Panc1 (cell line): ENCODE results near the gene SMAGP. TPM values are rescaled to one million over a fixed set of nuclear protein-coding genes. Genes with fewer than 3 reads are reported as not detected.

Source experiments
- ATAC-seq: fragments of 200-7000 bp; cut with Tn5 transposase; 2 replicates; pipeline ENCODE4 v1.9.1; 2020; ENCODE audit warnings: mild to moderate bottlenecking, moderate library complexity
- BruUV-seq: library from RNA; stranded (reverse); fragments of 400-500 nt; replicated peaks from 2 replicates; lab custom pipeline; 2021; lab: Mats Ljungman, UMichigan
- CTCF ChIA-PET: fragments of 300-600 bp; sonication (Branson Sonifier 250); formaldehyde crosslinking; loops from one replicate; lab custom pipeline; 2022; ENCODE audit warnings: antibody characterized with exemption; lab: Charles Lee
- POLR2A ChIA-PET: fragments of 300-600 bp; sonication (Branson Sonifier 250); formaldehyde crosslinking; loops from one replicate; lab custom pipeline; 2022; ENCODE audit warnings: antibody characterized with exemption; lab: Charles Lee
- DNase-seq: peaks from one replicate; pipeline ENCODE4 v3.0.0-alpha.2; 2010; ENCODE audit warnings: low read depth, low spot score
- H3K27ac ChIP-seq: 2 replicates; pipeline ENCODE4 v1.5.1; 2011; ENCODE audit warnings: mild to moderate bottlenecking, low read length, inconsistent platforms
- H3K27me3 ChIP-seq: fragments of 200-500 bp; sonication (Bioruptor generic); 2 replicates; pipeline ENCODE4 v1.6.0; 2014; ENCODE audit warnings: low read length, inconsistent platforms; ENCODE audit not compliant: control insufficient read depth, insufficient read depth
- H3K36me3 ChIP-seq: fragments of 200-500 bp; sonication (Bioruptor generic); 2 replicates; pipeline ENCODE4 v1.5.1; 2014; ENCODE audit warnings: inconsistent platforms, mild to moderate bottlenecking, low read length, moderate library complexity; ENCODE audit not compliant: control insufficient read depth, insufficient read depth
- H3K4me1 ChIP-seq: 2 replicates; pipeline ENCODE4 v1.5.1; 2011; ENCODE audit warnings: inconsistent platforms, mild to moderate bottlenecking, low read length, moderate library complexity; ENCODE audit not compliant: control insufficient read depth, insufficient read depth
- H3K4me3 ChIP-seq, 2 experiments: 2 replicates each; pipeline ENCODE4 v1.5.1; 2011 to 2012; ENCODE audit warnings: low read depth in 2 of 2, low read length in 2 of 2, mild to moderate bottlenecking in 2 of 2, inconsistent platforms in 1 of 2, moderate library complexity in 1 of 2
- H3K9me3 ChIP-seq: fragments of 200-500 bp; sonication (Bioruptor generic); 2 replicates; pipeline ENCODE4 v1.5.1; 2014; ENCODE audit warnings: low read depth, mild to moderate bottlenecking, inconsistent platforms, low read length, moderate library complexity; ENCODE audit not compliant: control insufficient read depth, insufficient read depth
- CTCF ChIP-seq: fragments of 450-650 bp; IDR thresholded peaks from 2 replicates; pipeline ENCODE4 v1.5.1; 2017; ENCODE audit warnings: mild to moderate bottlenecking
- POLR2AphosphoS5 ChIP-seq: IDR thresholded peaks from 2 replicates; pipeline ENCODE4 v1.6.1; 2012; ENCODE audit warnings: mild to moderate bottlenecking, low read depth, low read length, moderate library complexity
- REST ChIP-seq, 2 experiments: IDR thresholded peaks; 2 replicates each; pipeline ENCODE4 v1.6.1; 2011 to 2012; ENCODE audit warnings: low read depth in 2 of 2, control low read depth in 1 of 2, low read length in 1 of 2, mild to moderate bottlenecking in 1 of 2, moderate library complexity in 1 of 2; ENCODE audit not compliant: insufficient read depth in 1 of 2
- SIN3A ChIP-seq: IDR thresholded peaks from 2 replicates; pipeline ENCODE4 v1.6.1; 2012; ENCODE audit warnings: low read depth, mild to moderate bottlenecking, low read length, moderate library complexity, borderline replicate concordance; ENCODE audit not compliant: insufficient read depth
- TCF7L2 ChIP-seq: IDR thresholded peaks from 2 replicates; pipeline ENCODE4 v1.6.1; 2011; ENCODE audit warnings: mild to moderate bottlenecking, low read depth, low read length, inconsistent platforms
- in situ Hi-C: cut with HindIII; loops from 2 replicates; pipeline ENCODE4 v1.10.0; 2016; ENCODE audit warnings: low sequenced_read_pairs, low pct_unique_long_range_greater_than_20kb
- intact Hi-C: fragments of 100-400 bp; cut with micrococcal nuclease; formaldehyde crosslinking; loops from one replicate; pipeline ENCODE4 v1.10.0; 2022; ENCODE audit not compliant: unreplicated experiment
- total RNA-seq: library from RNA; stranded (reverse); gene quantifications from one replicate; pipeline ENCODE4 v1.2.1, GENCODE V29; 2021; ENCODE audit not compliant: unreplicated experiment

Gene SMAGP
- total RNA-seq, 1 experiment from 2014 or later = 2.4 TPM

GRCh38 chr12:51244269-51244668, 25.9 kb downstream of the SMAGP start:
- in situ Hi-C loops (no loop called here), intact Hi-C loops (no loop called here)
- BruUV-seq = no TSS peak
- Histone ChIP-seq H3K27ac (no peak overlapping the region), H3K4me3 (no peak overlapping the region), H3K27me3 (no peaks in the 10 kb centered on the region), H3K4me1 (peaks cover 9% of the 10 kb centered on the region), H3K36me3 (peaks cover 30% of the 10 kb centered on the region), H3K9me3 (no peaks in the 10 kb centered on the region)
- DNase-seq (no peak), ATAC-seq (no peak)
- ChIA-PET CTCF (no interaction called here), POLR2A (interaction anchor here (0.8 kb wide), 1 partner anchor 167 kb away, joined by 11 read pairs; no protein-coding TSS in a partner anchor)
- TF ChIP-seq CTCF = no peak
- TF ChIP-seq POLR2AphosphoS5 = no peak
- no peak for TF ChIP-seq TCF7L2
- TF ChIP-seq REST (IDR thresholded peaks at IDR 0.05; ENCODE audit: insufficient read depth in 1 of 2, low read depth in 2 of 2, low read length in 1 of 2) = no peak

GRCh38 chr12:51242876-51243275, 27.3 kb downstream of the SMAGP start:
- POLR2A ChIA-PET = interaction anchor here (0.6 kb wide), 1 partner anchor 55 kb away, joined by 3 read pairs; no protein-coding TSS in a partner anchor
- in situ Hi-C loops (no loop called here), intact Hi-C loops (no loop called here)
- no peak for ATAC-seq
- Histone ChIP-seq H3K27ac (no peak overlapping the region), H3K9me3 (no peaks in the 10 kb centered on the region), H3K4me1 (peaks cover 12% of the 10 kb centered on the region), H3K36me3 (peaks cover 30% of the 10 kb centered on the region), H3K27me3 (no peaks in the 10 kb centered on the region), H3K4me3 (no peak overlapping the region)
- DNase-seq = no peak
- BruUV-seq = TSS peak; percentile 64
- CTCF ChIA-PET = no interaction called here
- TF ChIP-seq CTCF (no peak), POLR2AphosphoS5 (no peak), SIN3A (no peak), TCF7L2 (no peak), REST (IDR thresholded peaks at IDR 0.05; ENCODE audit: insufficient read depth in 1 of 2, low read depth in 2 of 2, low read length in 1 of 2) (no peak)
